HFF-Myc (cell line): ENCODE results near the gene NRM.
A peak's percentile ranks its signal among the peaks of the same experiment; 100 is the strongest.

Source experiments
- DNase-seq: peaks from one replicate; pipeline ENCODE4 v3.0.0-alpha.2; 2011; ENCODE audit warnings: low read depth; ENCODE audit errors: extremely low read depth
- H3K4me3 ChIP-seq: replicated peaks from 2 replicates; pipeline ENCODE4 v1.5.1; 2011; ENCODE audit warnings: low read depth, mild to moderate bottlenecking, control low read depth, low read length
- CTCF ChIP-seq: IDR thresholded peaks from 2 replicates; pipeline ENCODE4 v1.5.1; 2012; ENCODE audit warnings: mild to moderate bottlenecking, low read depth, low read length, control low read depth; ENCODE audit errors: missing control alignments

Gene NRM

DNA sequence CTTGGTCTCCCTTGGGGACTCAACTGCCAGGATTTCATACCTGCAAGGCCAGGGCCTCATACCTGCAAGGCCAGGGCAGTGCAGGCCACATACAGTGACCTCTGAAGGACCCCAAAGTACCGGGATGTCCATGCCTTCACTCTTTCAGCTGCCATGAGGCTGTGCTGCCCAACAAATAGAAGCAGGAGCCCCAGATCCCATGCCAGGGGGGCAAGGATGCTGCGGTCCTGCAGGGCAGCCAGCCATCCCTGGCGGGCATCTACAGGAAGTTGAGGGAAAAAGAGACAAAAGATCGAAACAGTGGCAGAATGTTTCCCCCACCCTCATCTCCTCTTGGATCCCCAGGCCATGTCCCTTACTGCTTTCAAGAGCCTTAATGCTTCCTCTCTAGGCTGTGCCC is 799 bp downstream of the NRM start:
- H3K4me3 ChIP-seq = peak overlapping the region; percentile 56

GRCh38 chr6:30689022-30689865 is 1.5 kb downstream of the NRM start:
- TF ChIP-seq CTCF = no peak
- DNase-seq = no peak
- H3K4me3 ChIP-seq = peak overlapping the region; percentile 56

More for the DNA sequence above, 799 bp downstream of the NRM start:
- no peak for TF ChIP-seq CTCF
- no peak for DNase-seq

- H3K4me3 ChIP-seq = peak overlapping the region; percentile 79
- no peak for TF ChIP-seq CTCF
- DNase-seq = no peak
Observed at GRCh38 chr6:30688569-30688968, 2.2 kb downstream of the NRM start.

- no peak for DNase-seq
- H3K4me3 ChIP-seq = peak overlapping the region; percentile 79
- peak; percentile 22 for TF ChIP-seq CTCF
Observed at GRCh38 chr6:30687659-30688431, 2.9 kb downstream of the NRM start.

- no peak for TF ChIP-seq CTCF
- DNase-seq = peak; percentile 81
- peak overlapping the region; percentile 79 for H3K4me3 ChIP-seq
Observed at GRCh38 chr6:30686908-30687658, 3.7 kb downstream of the NRM start.

DNA sequence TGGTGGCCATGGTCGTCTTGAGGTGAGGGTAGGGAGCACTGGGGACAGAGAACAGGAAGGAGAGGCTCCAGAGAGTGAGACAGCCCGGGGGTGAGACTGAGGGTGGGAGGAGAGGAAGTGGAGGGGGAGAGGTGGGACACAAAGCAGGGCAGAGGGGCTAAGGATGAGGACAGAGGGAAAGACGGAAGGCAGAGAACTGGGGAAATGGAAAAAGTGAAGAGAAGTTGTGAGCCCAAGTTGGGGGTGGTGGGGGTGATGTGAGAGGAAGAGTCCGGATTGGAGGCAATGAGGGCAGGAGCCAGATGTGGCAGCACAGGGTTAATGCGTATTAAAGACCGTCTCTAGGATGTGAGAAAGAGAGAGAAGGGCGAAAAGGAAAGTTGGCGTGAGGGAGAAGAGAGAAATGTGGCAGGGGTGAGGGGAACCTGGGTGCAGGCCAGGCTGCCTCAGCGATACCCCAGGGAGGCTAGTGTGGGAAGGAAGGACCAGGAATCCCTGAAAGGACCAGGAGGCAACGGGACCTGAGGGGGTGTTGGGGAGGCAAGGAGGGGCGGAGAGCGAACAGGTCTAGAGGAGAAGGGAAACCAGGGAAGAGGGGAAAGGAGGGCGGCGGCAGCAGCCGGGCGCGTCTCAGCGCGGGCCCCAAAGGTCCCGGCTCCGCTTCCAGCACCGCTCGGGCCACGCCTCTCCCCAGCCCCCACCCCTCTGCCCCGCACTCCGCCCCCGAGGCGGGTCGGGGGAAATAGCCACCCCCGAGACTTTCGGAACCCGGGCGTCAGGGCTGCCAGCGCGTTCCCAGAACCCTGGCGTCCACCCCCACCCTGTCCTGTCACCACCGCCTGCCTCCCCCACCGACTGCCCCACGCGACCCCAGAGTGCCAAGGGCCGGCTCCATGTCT is 4.5 kb downstream of the NRM start, which contains the start of gene PPP1R18:
PPP1R18 (minus strand) TSS at position 637 of the 899 bp plus-strand sequence; CDS start at position 10, 627 bp downstream.
- no peak for DNase-seq

More for the DNA sequence above, 4.5 kb downstream of the NRM start, which contains the start of gene PPP1R18:
- TF ChIP-seq CTCF = no peak
- H3K4me3 ChIP-seq = peak within 1 kb of the TSS; percentile 79
